Activated CD4-positive, alpha-beta T cell treated with anti-CD3 and anti-CD28 coated beads, Interleukin-2, amount 50 U/mL, for 16 hours (primary cell): ENCODE measurements around the gene TICRR.

Source experiments
- DNase-seq: peaks from one replicate; pipeline ENCODE4 v3.0.0-alpha.2; 2020

The TICRR gene

DNA sequence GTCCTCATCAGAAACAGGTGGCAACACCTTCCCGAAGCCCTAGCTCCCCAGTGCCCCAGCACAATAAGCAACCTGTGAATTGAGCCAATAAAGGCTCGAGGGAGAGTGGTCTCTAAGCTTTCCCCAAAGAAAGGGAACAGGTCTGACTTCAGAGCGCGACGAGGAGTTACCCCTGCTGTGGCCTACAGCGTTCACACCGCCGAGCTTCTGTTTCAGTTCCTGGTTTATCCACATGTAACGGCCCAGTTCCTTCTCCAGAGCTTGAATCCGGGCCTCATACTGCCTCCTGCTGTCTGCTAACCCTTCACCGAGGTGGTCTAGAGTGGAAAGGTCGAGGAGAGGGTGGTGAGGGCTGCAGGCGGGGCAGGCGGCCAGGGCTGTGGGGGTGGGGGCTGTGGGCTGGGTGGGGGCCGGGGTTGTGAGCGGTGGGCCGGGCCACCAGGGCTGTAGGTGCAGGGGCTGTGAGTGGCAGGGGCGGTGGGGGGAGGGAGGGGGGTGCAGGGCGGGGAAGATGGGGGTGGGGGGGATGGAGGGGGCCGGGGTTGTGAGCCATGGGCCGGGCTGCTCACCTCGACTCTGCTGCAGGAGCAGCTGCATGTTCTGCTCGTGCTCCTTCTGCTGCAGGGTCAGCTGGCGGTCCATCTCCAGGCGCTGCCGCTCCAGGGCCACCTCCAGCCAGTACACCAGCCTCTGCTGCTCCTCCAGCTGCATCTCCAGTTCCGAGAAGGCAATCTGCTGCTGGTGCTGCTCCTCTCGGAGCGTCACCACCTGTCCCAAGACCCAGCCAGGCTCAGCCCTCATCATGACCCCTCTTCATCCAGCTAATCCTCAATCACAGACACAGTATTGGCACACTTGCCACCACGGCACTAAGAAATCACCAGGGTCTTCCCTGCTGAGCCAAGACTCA, 53.8 kb downstream of the TICRR start:
- no peak for DNase-seq

DNA sequence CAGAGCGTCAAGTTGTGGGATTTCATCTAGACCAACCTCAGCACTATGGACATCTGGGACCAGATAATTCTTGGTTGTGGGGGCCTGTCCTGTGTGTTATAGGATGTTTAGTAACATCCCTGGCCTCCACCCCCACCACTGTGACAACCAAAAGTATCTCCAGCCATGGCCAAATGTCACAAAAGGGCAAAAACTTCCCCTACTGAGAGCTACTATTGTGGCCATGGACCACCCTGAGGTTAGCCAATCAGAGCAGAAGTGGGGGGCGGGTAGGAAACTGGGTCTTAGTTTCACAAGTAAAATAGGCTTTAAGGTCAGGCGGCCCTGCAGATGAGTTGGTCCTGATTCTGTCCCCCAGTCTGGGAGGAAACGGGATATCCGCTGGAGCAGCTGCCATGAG, 54.6 kb downstream of the TICRR start:
- no peak for DNase-seq

DNA sequence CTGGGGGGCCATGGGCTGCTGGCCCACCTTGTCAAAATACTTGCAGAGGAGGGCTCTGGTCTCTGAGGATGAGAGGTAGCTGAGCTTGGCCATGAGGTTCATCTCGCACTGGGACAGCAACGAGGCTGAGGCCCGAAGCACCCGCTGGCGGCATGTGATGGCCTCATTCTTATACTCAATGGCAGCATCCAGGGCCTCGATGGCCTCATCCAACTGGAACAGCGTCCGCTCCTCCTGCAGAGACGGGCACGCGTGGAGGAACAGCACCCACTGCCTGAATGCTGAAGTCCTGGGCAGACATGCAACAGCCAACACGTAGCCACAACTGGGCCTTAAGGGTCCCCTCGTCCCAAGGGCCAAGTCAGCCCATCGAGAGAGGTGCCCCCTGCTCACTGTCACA, 55.0 kb downstream of the TICRR start:
- no peak for DNase-seq

DNA sequence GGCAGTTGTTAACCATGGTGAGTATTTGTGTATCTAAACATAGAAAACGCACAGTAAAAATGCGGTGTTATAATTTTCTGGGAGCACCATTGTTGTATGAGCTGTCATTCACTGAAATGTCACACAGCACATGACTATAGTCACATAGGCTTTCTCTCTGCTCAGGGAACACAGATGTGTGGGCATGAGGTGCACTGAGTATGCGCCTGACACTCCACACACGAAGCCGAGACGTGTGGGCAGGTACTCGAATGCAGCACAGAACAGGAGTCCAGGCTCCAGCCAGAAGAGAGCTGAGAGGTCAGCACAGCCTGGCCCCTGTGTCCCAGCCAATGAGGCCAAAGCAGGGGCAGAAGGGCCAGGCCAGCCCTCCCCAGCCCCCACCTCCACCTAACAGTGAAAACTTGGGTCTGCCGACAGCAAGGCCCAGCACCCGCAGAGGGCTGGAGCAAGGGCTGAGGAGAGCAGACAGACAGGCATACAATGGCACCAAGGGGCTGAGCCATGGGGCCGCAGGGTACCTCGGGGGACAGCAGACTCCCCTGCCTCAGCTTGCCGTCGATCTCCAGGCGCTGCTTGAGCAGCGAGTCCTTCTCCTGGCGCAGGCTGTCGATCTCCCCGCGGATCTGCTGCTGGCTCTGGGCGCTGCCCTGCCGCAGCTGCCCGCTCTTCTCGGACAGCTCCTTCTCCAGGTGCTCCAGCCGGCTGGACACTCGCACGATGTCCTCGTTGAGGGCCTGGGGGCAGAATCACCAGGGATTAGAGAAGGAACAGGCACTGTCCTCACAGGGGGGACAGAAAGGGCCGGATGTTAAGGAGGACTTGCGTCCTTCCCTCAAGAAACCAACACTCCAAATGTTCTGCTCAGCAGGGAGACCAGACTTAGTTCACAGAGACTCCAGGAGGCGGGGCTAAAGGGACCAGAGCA, 56.0 kb downstream of the TICRR start:
- DNase-seq = no peak

DNA sequence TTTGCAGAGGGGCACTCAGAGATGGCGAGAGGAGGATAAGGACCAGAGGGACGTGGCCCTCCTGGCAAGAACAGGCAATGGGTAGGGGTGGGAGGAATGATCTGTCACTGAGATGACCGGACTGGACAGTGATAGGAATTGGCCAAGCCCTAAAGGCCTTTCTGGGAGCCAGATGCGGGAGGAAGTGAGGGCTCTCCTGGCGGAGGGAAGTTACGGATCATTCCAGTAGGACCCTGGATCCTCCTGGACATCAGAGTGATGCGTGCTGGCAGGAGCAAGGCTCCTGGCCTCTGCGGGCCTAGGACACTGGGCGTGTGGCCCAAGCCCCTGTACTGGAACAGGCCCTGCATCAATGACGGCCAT, 56.6 kb downstream of the TICRR start:
- no peak for DNase-seq

DNA sequence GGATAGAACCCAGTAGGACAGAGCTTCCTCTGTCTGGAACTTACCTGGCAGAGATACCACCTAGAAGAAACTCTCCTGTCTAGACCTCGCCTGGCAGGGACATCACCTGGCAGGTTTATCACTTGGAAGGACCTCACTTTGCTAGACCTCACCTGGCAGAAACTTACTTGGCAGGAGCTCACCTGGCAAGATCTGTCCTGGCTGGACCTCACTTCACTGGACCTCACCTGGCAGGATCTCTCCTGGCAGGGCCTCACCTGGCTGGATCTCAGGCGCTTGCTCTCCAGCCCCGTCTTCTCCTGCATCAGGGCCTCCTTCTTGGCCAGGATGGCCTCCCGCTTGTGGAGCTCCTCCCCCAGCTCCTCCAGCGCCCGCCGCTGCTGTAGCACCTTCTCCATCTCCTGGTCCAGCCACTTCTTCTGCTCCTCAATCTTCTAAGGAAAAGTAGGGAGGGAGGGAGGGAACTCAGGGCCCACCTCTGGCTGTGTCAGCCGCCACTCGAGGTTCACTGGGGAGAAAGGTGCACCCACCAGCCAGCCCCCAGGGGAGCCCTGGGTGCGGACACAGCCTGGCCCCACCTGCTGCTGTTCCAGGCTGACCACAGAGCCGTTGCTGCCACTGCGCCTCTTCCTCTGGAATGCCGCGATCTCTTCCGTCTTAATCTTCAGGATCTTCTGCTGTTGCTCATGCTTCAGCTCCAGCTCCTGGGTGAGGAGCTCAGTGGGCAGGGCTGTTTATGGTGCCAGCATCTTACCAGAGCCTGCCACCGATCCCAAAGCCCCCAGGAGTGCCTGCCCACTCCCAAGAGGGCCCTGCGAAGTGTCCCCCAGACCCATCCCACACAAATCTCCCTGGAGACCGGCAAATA, 57.5 kb downstream of the TICRR start:
- DNase-seq = no peak

DNA sequence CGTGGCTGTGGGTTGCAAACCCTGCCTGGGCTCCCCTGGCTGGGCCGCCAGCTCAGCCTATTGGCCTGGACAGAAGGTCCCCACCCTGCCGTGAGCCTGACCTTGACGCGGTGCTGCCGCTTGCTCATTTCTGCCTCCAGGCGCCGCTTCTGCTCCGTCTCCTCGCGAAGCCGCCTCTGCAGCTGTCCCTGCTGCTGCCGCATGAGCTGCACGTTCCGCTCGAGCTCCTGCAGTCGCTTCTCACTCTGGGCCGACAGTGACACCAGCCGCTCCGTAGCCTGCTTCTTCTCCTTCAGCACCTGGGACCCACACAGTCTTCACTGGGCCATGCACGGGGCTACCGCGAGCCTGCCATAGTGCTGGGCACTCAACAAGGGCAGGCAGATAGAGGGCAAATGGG, 58.3 kb downstream of the TICRR start:
- DNase-seq = no peak

DNA sequence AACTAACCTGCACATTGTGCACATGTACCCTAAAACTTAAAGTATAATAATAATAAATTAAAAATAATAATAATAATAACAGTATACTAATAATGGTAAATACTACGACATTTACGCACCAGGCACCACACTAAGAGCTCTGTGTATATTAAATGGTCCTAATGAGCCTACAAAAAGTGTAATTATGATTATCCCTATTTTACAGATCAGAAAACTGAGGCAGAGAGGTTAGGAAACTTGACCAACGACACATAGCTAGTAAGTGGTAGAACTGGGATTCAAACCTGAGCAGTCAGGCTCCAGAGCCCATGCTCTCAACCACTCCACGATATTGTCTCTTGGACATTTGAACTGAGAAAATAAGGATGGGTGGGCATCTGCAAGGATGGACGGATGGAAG, 65.0 kb downstream of the TICRR start:
- DNase-seq = no peak

DNA sequence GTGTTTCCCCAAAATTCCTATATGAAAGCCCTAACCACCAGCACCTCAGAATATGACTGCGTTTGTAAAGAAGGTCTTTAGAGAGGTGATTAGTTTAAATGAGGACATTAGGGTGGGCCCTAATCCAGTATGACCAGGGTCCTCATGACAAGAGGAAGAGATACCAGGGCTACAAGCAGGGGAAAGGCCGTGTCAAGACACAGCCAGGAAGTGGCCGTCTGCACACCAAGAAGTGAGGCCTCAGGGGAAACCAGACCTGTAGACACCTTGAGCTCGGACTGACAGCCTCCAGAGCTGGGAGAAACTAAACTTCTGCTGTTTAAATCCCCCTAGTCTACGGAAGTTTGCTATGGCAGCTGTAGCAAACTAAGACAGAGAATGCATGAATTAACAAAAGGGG, 65.8 kb downstream of the TICRR start:
- DNase-seq = no peak

DNA sequence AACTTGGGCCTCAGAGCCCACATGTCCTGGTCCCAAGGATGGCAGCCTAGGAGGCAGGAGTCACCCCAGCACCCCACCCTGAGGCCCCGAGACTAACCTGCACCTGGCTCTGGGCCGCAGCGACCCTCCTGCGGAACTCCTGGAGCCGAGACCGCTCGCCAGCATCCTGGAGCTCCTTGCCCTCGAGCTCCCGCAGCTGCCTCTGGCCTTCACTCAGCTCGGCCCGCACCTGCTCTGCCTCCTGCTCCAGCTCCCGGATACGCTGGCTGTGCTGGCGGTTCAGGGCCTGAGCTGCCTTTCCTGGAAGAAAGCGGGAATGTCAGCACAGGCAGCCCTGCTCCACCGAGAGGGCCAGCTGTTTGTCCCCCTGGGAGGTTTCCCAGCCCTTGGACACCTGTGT, 66.8 kb downstream of the TICRR start:
- no peak for DNase-seq

DNA sequence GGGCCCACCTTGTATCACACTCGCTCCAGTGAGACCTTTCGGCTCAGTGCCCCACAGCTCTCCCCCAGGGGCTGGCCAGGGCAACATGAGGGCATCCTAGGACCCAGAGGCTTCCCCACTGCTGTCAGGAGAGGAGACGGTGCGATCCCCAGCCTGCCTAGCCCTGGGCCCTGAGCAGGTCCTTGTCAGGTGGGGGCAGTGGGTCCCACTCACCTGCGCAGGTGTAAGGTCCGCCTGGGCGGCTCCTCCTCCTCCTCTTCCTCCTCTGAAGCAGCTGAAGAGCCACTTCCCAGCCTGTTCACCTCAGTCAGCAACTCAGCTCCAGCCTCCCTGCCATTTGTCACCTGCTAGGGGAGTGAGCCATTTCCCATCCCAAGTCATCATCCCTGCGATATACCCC, 70.4 kb downstream of the TICRR start:
- no peak for DNase-seq

DNA sequence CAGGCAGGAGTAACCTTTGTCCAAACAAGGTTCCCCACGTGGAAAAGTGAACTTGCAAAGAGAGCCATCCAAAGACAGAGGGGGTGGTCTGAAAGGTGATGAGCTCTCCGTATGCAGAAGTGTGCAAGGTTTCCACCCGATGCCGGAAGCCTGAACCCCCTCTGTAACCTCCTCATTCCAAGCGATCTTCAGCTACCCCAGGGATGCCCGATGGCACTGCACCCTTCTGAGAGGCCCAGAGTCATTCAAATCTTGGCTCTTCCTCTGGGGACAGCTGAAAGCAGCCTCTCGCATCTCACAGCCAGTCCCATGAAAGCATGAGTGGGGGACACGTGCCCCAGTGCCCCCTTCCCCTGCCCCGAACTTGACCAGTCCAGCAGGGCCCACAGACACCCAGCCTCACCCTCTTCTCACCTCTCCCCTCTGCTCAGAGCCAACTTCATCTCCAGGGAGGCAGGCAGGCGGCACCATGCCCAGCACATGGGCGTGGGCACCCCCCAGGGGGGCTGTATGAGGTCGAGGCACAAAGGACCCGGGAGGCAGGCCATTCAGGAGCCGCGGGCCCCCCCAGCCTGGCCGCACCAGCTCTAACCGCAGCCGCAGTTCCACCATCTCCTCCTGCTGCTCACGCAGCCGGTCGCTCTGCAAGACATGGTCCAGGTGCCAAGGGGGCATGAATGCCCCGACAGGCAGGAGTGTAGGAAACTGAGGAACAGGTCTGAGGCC, 71.3 kb downstream of the TICRR start:
- no peak for DNase-seq

DNA sequence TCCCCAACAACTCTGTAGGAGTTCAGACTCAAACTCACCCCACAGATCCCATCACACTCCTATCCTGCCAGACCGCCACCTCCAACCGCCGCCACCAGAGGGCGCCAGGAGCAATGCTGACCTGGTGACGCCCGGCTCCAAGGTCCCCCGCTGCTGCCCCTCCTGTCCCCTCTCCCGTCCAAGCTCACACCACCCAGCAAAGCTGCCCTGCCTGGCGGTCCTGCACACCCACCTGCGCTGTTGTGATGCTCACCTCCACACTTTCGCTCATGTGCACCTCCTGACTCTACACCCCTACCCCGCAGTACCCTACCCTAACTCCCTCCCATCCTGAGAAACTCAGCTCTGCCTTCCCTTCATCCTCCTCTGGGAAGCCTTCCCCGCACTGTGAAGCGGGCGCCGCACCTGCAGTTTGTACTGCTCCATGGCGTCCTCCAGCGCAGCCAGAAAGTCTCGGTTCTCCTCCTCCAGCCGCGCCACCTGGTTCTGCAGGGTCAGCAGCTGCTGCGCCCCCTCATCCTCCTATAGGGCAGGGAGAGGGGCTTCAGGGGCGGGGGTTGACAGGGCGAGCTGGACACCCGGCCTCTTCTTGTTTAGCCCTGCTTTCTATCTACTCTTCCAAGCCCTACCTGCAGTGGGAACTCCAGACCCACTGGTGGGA, 72.1 kb downstream of the TICRR start:
- DNase-seq = peak; percentile 61

DNA sequence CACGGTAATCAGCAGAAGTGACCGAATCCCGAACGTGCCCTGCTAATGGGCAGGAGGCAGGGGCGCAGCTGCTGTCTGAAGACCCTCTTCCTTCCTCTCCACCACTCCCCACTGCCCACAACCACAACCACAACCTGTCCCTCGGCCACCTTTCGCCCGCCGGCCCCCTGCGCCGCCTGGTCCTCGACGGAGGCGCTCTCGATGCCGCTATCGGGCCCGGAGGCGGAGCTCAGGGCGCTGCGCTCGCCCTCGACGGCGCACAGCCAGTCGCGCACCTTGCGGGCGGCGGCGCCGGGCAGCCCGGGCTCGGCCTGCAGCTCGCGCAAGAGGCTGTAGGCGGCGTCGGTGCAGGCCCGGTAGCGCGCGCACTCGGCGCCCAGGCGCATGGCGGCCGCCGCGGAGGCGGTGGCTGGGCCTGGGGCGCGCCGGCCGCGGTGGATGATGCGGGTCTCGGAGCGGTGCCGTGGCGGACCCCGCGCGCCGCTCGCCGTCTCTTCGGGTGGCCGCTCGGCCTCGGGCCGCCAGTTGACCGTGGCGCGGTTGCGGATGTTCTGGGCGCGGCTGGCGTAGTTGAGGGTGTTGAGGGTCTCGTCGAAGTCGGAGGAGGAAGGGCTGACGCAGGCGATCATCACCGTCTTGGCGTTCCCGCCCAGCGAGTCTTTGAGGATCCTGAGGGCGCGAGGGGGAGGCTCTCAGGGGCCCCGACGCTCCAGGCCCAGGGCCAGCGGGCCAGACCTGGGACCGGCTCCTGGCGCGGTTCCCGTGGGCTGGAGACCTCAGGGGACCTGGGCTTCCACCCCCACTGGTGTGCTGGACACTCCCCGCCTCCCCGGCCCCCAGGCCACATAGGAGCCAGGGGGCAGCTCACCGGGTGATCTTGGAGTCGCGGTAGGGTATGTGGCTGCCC, 73.1 kb downstream of the TICRR start:
- no peak for DNase-seq

DNA sequence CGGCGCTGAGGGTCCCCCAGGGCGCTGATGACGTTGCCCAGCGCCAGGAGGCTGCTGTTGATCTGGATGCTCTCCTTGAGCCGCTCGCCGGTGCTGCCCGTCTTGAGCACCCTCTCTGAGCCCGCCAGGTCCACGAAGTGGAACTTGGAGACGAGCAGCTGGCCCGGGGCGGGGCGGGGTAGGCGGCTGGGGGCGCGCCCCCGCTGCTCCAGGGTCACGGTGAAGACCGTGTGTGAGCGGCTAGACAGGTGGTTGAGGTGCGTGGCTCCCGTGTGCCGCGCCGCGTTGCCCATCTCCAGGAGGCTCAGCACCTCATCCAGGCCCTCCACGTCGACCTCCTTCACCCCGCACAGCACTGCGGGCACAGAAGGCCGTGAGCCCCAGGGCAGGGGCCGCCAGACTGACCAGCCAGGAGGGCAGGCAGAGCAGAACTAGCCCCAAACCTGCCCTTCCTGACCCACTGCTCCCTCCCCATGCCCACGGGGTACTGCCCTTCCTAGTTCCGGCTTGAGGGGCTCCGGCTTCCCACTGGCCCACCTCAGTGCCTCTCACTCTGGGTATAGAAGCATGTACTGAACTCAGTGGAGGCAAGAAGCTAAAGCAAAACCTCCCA, 73.8 kb downstream of the TICRR start:
- DNase-seq = no peak

DNA sequence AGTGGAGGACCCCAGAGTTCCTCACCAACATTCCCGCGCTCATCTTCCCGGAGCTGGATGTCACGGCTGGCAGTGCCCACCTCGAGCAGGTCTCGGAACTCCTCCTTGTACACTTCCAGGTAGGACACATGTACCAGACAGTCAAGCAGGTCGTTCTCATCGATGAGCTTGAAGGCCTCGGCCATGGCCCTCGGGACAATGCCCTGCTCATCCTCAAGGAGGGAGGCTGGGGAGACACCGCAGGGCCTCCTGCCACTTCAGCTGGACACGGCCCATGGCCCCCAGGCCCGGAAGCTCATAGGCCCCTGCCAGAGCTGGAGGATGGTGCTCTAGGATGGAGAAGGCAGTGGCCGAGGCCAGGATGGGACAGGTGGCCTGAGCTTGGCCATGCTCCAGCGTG, 74.4 kb downstream of the TICRR start:
- no peak for DNase-seq

DNA sequence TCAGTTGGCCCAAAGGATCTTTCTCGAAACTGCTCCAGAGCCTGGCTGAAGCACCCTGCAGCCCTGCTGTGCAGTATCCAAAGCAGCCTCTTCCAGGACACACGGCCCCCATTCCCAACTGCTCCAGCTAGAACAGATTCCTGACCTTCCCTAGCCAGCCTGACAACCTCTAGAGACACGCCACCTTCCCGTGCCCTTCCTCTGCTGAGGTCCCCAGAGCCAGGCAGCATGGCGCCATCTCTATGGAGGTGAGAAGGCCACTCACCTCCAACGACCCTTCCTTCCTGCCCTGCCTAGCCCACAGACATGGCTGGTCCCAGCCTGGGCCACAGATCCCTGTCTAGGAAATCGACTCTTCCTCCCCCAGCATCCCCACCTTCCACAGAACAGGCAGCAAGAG, 76.9 kb downstream of the TICRR start:
- no peak for DNase-seq

DNA sequence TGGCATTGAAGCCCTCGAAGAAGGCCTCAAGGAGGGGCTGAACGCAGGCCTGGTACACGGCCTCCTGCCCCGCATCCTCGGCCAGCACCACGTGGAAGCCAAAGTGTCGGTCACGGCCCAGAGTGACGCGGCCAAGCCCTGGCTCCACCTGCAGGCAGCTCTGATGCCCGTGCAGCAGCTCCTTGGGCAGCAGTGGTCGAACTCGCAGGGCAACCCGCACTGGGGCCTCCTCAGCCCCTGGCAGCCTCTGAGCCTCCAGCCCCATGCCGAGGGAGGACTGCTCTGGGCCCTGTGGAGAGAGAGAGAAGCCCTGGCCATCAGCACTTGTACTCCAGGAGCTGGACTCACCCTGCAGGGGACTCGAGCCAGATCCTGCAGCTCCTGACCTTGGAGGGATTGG, 77.4 kb downstream of the TICRR start:
- DNase-seq = no peak

DNA sequence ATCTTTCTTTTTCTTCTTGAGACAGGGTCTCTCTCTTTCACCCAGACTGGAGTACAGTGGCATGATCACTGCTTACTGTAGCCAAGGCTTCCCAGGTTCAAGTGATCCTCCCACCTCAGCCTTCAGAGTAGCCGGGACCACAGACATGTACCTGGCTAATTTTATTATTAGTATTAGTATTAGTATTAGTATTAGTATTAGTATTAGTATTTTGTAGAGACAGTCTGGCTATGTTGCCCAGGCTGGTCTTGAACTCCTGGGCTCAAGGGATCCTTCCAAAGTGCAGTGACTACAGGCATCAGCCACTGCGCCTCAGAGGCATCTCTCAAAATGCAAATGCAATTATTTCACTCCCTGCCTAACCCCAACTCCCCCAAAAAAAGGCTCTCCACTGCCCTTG, 78.3 kb downstream of the TICRR start:
- DNase-seq = no peak

DNA sequence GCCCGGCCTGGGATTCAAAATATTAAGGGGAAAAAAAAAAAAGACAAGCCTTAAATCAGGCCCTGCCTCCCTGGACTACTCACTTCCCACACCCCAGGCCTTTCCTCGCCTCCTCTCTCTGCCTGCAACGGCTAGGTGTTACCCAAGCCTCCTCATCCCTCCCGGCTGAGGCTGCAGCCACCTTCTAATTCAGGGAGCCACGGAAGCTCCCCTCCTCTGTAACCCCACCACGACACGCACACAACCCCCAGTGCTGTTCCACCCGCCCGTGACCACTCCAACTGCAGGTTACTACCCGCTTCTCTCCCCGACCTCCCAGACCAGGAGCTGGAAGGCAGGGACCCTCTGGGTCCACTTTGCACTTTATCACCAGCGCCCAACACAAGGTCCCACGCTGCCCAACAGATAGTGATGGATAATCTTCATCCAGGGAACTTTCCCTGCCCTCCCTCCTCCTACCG, 79.1 kb downstream of the TICRR start:
- no peak for DNase-seq
